Fibroblast of pulmonary artery (primary cell): ENCODE measurements around the gene VAV2.

Source experiments
- DNase-seq: peaks from one replicate; pipeline ENCODE4 v3.0.0-alpha.2; 2010; ENCODE audit warnings: low read depth
- H3K4me3 ChIP-seq: replicated peaks from 2 replicates; pipeline ENCODE4 v1.5.1; 2011; ENCODE audit warnings: low read depth, mild to moderate bottlenecking, control low read depth, low read length, moderate library complexity
- TF ChIP-seq, protein P1 (sequence below): IDR thresholded peaks from 2 replicates; pipeline ENCODE4 v1.5.1; 2011; ENCODE audit warnings: mild to moderate bottlenecking, control low read depth, low read length, inconsistent platforms; ENCODE audit errors: missing control alignments

The VAV2 gene

DNA sequence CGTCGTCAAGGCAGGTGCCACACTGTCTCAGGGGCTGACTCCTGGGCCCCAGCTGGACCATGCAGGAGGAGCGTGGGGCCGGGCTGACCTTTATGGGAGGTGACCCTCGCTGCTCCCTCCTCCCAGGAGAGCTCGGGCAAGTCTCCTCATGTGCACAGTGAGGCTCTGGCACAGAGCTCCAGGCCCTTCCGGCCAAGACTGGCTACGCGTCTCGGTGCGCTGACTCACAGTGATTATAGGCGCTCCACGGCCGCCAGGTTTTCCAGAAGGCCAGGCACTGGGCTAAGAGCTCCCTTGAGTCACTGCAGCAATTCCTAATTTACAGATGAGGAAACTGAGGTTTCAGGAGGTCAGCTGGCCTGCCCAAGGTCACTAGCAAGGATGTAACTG is 47.4 kb downstream of the VAV2 start:
- TF ChIP-seq, protein P1, sequence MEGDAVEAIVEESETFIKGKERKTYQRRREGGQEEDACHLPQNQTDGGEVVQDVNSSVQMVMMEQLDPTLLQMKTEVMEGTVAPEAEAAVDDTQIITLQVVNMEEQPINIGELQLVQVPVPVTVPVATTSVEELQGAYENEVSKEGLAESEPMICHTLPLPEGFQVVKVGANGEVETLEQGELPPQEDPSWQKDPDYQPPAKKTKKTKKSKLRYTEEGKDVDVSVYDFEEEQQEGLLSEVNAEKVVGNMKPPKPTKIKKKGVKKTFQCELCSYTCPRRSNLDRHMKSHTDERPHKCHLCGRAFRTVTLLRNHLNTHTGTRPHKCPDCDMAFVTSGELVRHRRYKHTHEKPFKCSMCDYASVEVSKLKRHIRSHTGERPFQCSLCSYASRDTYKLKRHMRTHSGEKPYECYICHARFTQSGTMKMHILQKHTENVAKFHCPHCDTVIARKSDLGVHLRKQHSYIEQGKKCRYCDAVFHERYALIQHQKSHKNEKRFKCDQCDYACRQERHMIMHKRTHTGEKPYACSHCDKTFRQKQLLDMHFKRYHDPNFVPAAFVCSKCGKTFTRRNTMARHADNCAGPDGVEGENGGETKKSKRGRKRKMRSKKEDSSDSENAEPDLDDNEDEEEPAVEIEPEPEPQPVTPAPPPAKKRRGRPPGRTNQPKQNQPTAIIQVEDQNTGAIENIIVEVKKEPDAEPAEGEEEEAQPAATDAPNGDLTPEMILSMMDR = no peak
- H3K4me3 ChIP-seq = no peak overlapping the region
- DNase-seq = peak; percentile 83

DNA sequence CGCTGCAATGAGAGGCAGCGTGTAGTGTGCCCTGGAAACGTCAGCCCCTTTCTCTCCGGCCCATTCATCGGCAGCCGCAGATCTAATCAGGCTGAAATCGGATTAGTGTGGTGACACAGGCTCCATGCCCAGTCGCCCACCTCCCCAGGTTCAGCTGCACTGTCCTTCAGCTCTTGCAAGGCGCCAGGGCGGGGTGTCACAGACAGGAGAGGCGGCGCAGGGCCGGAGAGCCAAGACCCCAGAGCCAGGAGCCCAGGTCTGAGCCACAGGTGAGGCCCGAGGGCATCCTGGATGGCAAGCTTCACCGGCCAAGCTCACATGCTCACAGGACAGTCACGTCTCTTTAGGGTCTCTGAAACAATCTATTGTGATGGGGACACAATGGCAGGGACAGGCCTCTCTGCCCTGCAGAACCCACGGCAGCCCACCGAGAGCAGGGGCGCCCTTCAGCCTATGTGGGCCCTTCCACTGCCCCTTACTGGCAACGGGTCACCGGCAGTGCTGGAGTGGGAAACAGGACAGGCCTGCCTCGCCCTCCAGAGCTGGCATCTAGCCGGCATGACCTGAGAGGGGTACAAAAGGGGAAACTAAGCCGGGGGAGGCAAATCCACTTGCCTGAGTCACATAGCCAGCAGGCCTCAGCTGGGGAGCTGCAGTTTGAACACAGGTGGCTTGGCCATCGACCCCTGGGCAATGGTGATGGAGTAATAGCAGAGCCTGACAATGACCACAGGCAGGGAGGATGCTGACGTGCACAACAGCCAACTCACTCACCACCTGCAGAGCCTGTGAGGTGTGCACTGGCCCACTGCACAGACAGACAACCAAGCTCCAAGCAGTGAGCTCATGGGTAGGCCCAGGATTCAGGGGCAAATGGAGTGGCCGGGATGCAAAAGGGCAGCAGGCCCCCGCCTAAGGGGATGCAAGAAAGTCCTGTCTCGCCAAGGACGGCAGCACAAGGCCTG is 48.1 kb downstream of the VAV2 start:
- H3K4me3 ChIP-seq = no peak overlapping the region
- TF ChIP-seq, protein P1 = no peak
- no peak for DNase-seq

DNA sequence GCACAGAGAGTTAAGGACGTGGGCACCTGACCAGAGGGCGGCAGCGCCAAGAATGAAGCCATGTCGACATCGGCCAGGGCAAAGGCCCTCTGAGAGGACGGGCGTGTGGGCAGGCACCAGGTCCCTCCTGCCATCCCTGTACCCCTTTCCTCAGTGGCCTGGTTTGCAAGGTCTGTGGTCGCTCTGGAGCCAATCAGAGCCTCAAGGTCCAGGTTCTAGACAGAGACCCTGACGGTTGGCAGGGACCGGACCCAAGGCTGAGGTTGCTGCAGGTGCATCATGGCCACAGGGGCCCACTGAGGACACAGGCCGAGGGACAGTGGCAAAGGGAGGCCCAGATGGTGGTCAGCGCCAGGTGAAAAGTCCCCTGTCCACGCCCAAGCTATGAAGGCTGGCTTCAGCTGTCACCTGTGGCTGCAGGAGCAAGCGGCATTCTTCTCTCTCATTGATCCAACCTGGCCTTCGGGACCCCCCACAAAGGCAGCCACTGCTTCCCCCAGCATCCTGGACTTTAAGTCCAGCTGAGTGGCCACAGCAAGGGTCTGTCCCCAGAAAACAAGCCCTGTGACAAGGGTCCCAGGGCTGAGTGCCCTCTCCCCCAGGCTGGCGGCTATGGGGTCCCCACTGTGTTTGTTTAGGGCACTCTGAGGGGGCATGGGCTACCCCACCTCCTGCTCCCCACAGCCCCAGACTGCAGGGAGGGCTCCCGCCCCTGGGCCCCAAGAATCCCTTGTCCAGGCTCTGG is 48.9 kb downstream of the VAV2 start:
- DNase-seq = no peak
- TF ChIP-seq, protein P1 = no peak

DNA sequence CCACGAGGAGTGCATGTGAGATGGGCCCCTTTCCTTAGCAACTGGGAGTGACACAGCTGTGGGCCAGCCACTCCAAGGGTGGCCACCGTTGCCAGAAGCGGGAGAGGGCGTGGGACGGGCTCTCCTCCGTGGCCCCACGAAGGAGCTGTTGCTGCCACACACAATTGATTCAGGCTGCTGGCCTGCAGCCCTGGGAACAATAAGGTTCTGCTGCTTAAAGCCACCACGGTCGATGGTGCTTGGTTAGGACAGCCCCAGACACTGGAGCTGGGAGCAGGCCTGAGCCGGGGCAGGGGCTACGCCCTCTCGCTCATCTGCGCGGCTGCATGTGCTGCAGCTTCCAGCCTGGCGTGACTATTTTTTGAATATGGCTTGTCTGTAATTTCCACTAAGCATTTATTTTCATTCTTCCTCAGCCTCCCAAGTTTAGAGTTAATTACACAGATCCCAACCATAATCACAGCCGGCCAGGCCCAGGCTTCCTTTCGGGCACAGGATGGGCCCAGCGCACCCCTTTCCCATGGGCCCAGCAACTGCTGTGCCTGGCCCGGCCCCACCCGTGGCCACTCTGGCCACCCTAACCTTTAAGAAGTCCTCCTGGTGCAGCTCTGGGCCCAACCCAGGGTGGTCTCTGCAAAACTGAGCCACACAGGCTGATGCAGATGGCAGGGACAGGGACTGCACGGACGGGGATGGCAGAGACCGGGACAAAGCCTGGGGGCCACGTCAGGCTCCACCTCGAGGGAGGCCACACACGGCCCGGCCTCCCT is 49.7 kb downstream of the VAV2 start:
- H3K4me3 ChIP-seq = no peak overlapping the region
- TF ChIP-seq, protein P1 = no peak
- no peak for DNase-seq

More for the DNA sequence above, 48.9 kb downstream of the VAV2 start:
- no peak overlapping the region for H3K4me3 ChIP-seq

DNA sequence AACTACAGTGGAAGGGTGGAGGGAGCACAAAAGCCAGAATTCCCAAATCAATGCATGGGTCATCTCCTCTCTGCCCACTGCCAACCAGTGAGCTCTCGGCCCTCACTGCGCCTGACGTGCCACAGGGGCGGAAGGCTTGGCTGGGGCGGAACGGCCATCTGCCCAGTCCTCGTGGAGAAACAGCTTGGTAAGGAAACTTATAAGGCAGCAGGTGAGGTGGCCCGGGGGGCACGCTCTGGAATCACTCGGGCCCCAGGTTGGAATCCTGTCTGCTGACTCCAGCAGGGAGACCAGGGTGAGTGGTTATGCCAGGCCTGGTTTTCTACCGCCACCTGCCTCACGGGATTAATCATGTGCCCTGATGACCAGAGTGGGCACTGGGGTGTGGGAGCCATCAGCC is 52.3 kb downstream of the VAV2 start:
- TF ChIP-seq, protein P1 = no peak
- DNase-seq = no peak
- H3K4me3 ChIP-seq = no peak overlapping the region

DNA sequence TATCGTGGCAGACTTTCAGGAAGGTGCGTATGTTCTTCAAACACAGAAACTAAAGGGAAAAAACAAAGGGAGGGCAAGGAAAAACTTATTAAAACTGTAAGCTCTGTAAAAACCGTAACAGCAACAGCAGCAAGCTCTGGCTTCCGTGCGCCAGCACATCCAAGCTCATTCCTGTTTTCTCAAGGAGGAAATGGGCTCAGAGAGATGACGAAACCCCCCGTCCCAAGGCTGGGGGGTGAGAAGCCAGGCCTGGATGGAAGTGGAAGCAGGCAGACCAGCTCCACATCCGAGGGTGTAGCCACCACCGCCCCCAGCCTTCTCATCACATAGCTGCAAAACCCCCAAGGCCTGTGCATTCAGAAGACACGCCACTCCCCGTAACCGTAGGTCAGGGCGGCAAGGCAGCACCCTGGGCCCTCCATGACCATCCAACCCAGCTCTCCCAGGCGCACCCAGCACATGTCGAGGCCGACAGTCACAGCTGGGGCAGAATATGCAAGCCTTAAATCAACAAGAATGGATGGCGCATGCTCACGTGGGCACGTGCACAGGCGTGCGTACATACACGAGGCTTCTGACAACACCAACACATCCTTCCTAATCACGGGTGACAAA is 52.8 kb downstream of the VAV2 start:
- TF ChIP-seq, protein P1 = no peak
- H3K4me3 ChIP-seq = no peak overlapping the region
- DNase-seq = no peak
